Bronchial epithelial cell (primary cell): Measurements from ENCODE around the gene NBL1. TPM values are rescaled to one million over a fixed set of nuclear protein-coding genes. Genes with fewer than 3 reads are reported as not detected.
A peak's percentile ranks its signal among the peaks of the same experiment; 100 is the strongest.

Experiments used
- DNase-seq: peaks from one replicate; pipeline ENCODE4 v3.0.0-alpha.2; 2010; ENCODE audit warnings: low read depth
- FAIRE-seq: peaks from 2 replicates; lab custom pipeline; 2011; peaks lifted over from hg19 to GRCh38; lab: Jason Lieb, UNC
- H3K27me3 ChIP-seq: 2 replicates; pipeline ENCODE4 v1.5.1; 2011; ENCODE audit warnings: low read length; ENCODE audit not compliant: control insufficient read depth, insufficient read depth
- H3K36me3 ChIP-seq: 2 replicates; pipeline ENCODE4 v1.5.1; 2011; ENCODE audit warnings: low read length; ENCODE audit not compliant: control insufficient read depth, insufficient read depth
- H3K4me3 ChIP-seq: 2 replicates; pipeline ENCODE4 v1.5.1; 2011; ENCODE audit warnings: mild to moderate bottlenecking, low read depth, low read length, control low read depth
- total RNA-seq: library from RNA; depleted of rRNA; stranded (reverse); fragments of >200 nt; gene quantifications from 2 replicates; pipeline ENCODE4 v1.2.1, GENCODE V29; 2014
- TF ChIP-seq, protein P1 (sequence below): IDR thresholded peaks from 2 replicates; pipeline ENCODE4 v1.5.1; 2011; ENCODE audit warnings: mild to moderate bottlenecking, moderate library complexity, low read length, control low read depth, inconsistent platforms; ENCODE audit not compliant: insufficient read depth, severe bottlenecking

NBL1 gene
- total RNA-seq, 1 donor from 2014 or later: 55.3 TPM

- DNase-seq: no peak
- peaks cover 4% of the 10 kb centered on the region for H3K36me3 ChIP-seq
- FAIRE-seq: no peak
- no peaks in the 10 kb centered on the region for H3K27me3 ChIP-seq
- TF ChIP-seq, protein P1, sequence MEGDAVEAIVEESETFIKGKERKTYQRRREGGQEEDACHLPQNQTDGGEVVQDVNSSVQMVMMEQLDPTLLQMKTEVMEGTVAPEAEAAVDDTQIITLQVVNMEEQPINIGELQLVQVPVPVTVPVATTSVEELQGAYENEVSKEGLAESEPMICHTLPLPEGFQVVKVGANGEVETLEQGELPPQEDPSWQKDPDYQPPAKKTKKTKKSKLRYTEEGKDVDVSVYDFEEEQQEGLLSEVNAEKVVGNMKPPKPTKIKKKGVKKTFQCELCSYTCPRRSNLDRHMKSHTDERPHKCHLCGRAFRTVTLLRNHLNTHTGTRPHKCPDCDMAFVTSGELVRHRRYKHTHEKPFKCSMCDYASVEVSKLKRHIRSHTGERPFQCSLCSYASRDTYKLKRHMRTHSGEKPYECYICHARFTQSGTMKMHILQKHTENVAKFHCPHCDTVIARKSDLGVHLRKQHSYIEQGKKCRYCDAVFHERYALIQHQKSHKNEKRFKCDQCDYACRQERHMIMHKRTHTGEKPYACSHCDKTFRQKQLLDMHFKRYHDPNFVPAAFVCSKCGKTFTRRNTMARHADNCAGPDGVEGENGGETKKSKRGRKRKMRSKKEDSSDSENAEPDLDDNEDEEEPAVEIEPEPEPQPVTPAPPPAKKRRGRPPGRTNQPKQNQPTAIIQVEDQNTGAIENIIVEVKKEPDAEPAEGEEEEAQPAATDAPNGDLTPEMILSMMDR: no peak
- H3K4me3 ChIP-seq: no peak overlapping the region
These were observed 24.3 kb upstream of the NBL1 start for GRCh38 chr1:19619697-19620384.

DNA sequence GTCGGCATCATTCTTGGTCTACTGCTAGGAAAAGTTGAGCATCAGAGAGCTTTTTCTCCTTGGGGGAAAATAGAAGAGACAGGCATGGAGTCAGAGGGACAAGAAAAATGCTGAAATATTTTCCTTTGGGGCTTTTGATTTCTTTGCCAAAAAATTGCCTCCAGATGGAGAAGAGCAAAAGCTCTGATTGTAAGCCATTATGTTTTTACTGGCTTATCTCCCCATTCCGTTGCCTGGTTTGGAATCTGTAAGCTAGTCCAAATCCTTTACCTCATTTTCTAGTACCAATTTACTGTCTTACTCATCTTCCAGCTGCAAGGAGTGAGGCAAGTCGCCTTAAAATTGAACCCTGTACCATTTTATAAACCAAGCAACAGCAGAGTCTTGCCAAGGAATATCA, 23.3 kb upstream of the NBL1 start:
- FAIRE-seq: no peak
- peaks cover 9% of the 10 kb centered on the region for H3K36me3 ChIP-seq
- no peak overlapping the region for H3K4me3 ChIP-seq
- no peak for DNase-seq
- TF ChIP-seq, protein P1: no peak
- no peaks in the 10 kb centered on the region for H3K27me3 ChIP-seq

DNA sequence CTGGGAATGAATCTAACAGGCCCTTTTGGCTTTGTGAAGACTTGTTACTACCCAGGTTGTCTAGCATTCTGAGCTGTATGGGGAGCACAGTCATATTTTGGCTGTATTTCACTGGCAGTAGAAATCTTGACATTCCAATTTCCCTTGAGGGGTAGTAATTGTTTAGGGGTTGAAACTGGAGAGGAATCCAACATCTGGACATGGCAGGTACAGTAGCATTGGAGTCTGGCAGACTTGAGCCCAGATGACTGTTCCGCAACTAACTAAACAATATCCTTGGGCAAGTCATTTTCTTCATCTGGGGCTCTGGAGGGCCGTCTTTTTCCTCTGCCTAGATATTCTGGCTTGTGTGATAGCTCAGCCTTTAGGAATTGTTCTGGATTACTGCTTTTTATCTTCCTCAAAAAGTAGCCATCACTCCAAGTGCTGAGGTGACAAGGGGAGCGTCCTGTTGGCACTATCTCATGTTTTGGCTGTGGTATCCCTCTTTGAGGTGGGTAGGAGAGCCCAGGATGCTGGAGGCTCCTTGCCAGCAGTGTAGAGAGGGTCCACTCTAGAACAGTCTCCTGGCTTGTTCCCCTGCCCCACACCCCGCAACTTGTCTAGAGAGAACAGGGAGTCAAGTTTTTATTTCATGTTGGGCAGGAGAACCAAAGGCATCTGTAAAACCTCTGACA, 22.7 kb upstream of the NBL1 start:
- Histone ChIP-seq H3K36me3 (peaks cover 12% of the 10 kb centered on the region), H3K27me3 (no peaks in the 10 kb centered on the region), H3K4me3 (no peak overlapping the region)
- TF ChIP-seq, protein P1: no peak
- no peak for DNase-seq
- no peak for FAIRE-seq

- no peaks in the 10 kb centered on the region for H3K27me3 ChIP-seq
- FAIRE-seq (no peak), DNase-seq (peak; percentile 64)
- H3K36me3 ChIP-seq: peaks cover 19% of the 10 kb centered on the region
- H3K4me3 ChIP-seq: no peak overlapping the region
- TF ChIP-seq, protein P1: no peak
These were observed 21.9 kb upstream of the NBL1 start for GRCh38 chr1:19622204-19622603.

DNA sequence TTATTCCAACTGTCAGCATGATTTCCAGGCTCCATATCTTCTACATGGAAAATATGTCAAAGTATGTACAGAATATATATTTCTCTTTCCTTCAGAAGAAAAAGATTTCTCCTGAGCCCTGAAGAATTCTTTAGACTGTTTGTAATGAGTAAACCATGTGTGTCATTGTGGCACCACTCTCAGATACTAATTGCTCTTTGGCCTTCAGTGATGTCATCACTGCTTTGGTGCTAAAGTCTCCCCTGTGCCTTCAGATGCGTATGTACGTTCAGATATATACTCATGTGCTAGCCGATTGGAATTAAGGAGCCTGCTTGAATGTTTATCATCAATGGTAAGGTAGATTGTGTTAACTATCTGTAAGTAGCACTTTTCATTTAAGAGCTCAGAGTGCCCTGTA, 20.6 kb upstream of the NBL1 start:
- DNase-seq (no peak), FAIRE-seq (no peak)
- no peaks in the 10 kb centered on the region for H3K27me3 ChIP-seq
- no peak overlapping the region for H3K4me3 ChIP-seq
- TF ChIP-seq, protein P1: no peak
- peaks cover 22% of the 10 kb centered on the region for H3K36me3 ChIP-seq
